OCI-LY3 (cell line): Measurements from ENCODE around the gene ZNF821.

Experiments
- H2AFZ ChIP-seq: fragments of 200-600, 300-600 bp; shearing (Covaris generic); 2 replicates; pipeline ENCODE4 v1.6.0; 2014; ENCODE audit warnings: antibody characterized with exemption, low read depth, low read length
- H3K27ac ChIP-seq: fragments of 200-600, 300-600 bp; sonication (generic); 2 replicates; pipeline ENCODE4 v1.5.1; 2014; ENCODE audit warnings: mild to moderate bottlenecking, low read length, moderate library complexity, mixed read lengths
- H3K27me3 ChIP-seq: fragments of 200-600, 300-600 bp; sonication (generic); 2 replicates; pipeline ENCODE4 v1.6.1; 2014; ENCODE audit warnings: low read depth, low read length, mixed read lengths
- H3K36me3 ChIP-seq: fragments of 200-600, 300-600 bp; sonication (generic); replicated peaks from 2 replicates; pipeline ENCODE3; 2014; ENCODE audit warnings: low read depth, low read length, mixed read lengths
- H3K4me1 ChIP-seq: fragments of 300-600, 200-600 bp; sonication (generic); 2 replicates; pipeline ENCODE4 v1.6.1; 2014; ENCODE audit warnings: low read length, mixed read lengths
- H3K4me2 ChIP-seq: fragments of 200-600, 300-600 bp; sonication (generic); 2 replicates; pipeline ENCODE4 v1.6.1; 2014; ENCODE audit warnings: low read length, mixed read lengths
- H3K4me3 ChIP-seq: fragments of 300-600, 200-600 bp; sonication (generic); 2 replicates; pipeline ENCODE4 v1.5.1; 2014; ENCODE audit warnings: antibody characterized with exemption, mild to moderate bottlenecking, low read length, moderate library complexity
- H3K79me2 ChIP-seq: fragments of 300-600, 200-600 bp; shearing (Covaris generic); 2 replicates; pipeline ENCODE4 v1.6.1; 2014; ENCODE audit warnings: mild to moderate bottlenecking, low read length, mixed read lengths
- H3K9ac ChIP-seq: fragments of 300-600, 200-600 bp; shearing (Covaris generic); 2 replicates; pipeline ENCODE4 v1.6.0; 2014; ENCODE audit warnings: mild to moderate bottlenecking, low read length, moderate library complexity
- H3K9me3 ChIP-seq: fragments of 200-600, 300-600 bp; shearing (Covaris generic); 2 replicates; pipeline ENCODE4 v1.6.1; 2014; ENCODE audit warnings: low read length, mixed read lengths; ENCODE audit not compliant: insufficient read depth
- H4K20me1 ChIP-seq: fragments of 200-600, 300-600 bp; sonication (generic); 2 replicates; pipeline ENCODE4 v1.6.1; 2016; ENCODE audit warnings: low read length, mixed read lengths; ENCODE audit not compliant: insufficient read depth
- CTCF ChIP-seq: fragments of 200-600, 300-600 bp; sonication (generic); IDR thresholded peaks from 2 replicates; pipeline ENCODE4 v1.5.1; 2014; ENCODE audit warnings: antibody characterized with exemption, low read length, low read depth
- EZH2phosphoT487 ChIP-seq: fragments of 200-600 bp; shearing (Covaris generic); IDR thresholded peaks from 2 replicates; pipeline ENCODE4 v1.6.1; 2018; ENCODE audit warnings: antibody characterized with exemption, mixed run types, low read depth

The ZNF821 gene

GRCh38 chr16:71865173-71865863, 18.7 kb downstream of the ZNF821 start:
- H3K9me3 ChIP-seq: no peaks in the 10 kb centered on the region
- peaks cover 58% of the 10 kb centered on the region for H3K36me3 ChIP-seq

GRCh38 chr16:71863995-71864394, 20.0 kb downstream of the ZNF821 start:
- Histone ChIP-seq H3K36me3 (peaks cover 60% of the 10 kb centered on the region), H3K4me2 (no peak overlapping the region), H3K9me3 (no peaks in the 10 kb centered on the region), H3K27ac (no peak overlapping the region), H3K9ac (no peak overlapping the region), H3K27me3 (no peaks in the 10 kb centered on the region), H3K79me2 (no peaks in the 10 kb centered on the region), H3K4me3 (no peak overlapping the region), H2AFZ (no peak overlapping the region), H3K4me1 (no peaks in the 10 kb centered on the region), H4K20me1 (peaks cover 16% of the 10 kb centered on the region; the same call in 1 of the 2 replicates)
- no peak for TF ChIP-seq EZH2phosphoT487
- TF ChIP-seq CTCF: no peak

More at GRCh38 chr16:71865173-71865863, 18.7 kb downstream of the ZNF821 start:
- Histone ChIP-seq H3K79me2 (no peaks in the 10 kb centered on the region), H3K27me3 (no peaks in the 10 kb centered on the region), H3K4me2 (no peak overlapping the region), H3K4me3 (no peak overlapping the region), H3K27ac (no peak overlapping the region), H2AFZ (no peak overlapping the region), H4K20me1 (peaks cover 16% of the 10 kb centered on the region), H3K4me1 (peaks cover 5% of the 10 kb centered on the region), H3K9ac (no peak overlapping the region)
- TF ChIP-seq CTCF (no peak), EZH2phosphoT487 (no peak)

- H2AFZ ChIP-seq: no peak overlapping the region
- no peak overlapping the region for H3K27ac ChIP-seq
- H3K27me3 ChIP-seq: no peaks in the 10 kb centered on the region
- H3K9ac ChIP-seq: no peak overlapping the region
- H3K9me3 ChIP-seq: no peaks in the 10 kb centered on the region
- peaks cover under 1% of the 10 kb centered on the region; the same call in 1 of the 2 replicates for H3K4me1 ChIP-seq
- H3K36me3 ChIP-seq: peaks cover 64% of the 10 kb centered on the region
- peaks cover 42% of the 10 kb centered on the region for H4K20me1 ChIP-seq
- H3K4me3 ChIP-seq: no peak overlapping the region
- no peak overlapping the region for H3K4me2 ChIP-seq
- H3K79me2 ChIP-seq: peaks cover 23% of the 10 kb centered on the region
- no peak for TF ChIP-seq CTCF
- no peak for TF ChIP-seq EZH2phosphoT487
These were observed 24.0 kb downstream of the ZNF821 start for GRCh38 chr16:71859762-71860521.

GRCh38 chr16:71855937-71856662, 27.9 kb downstream of the ZNF821 start:
- H3K4me1 ChIP-seq: peaks cover 38% of the 10 kb centered on the region
- no peak overlapping the region for H3K27ac ChIP-seq
- no peak overlapping the region for H3K9ac ChIP-seq
- peaks cover 46% of the 10 kb centered on the region for H3K79me2 ChIP-seq
- no peaks in the 10 kb centered on the region for H3K27me3 ChIP-seq
- peaks cover 55% of the 10 kb centered on the region for H4K20me1 ChIP-seq
- H3K9me3 ChIP-seq: no peaks in the 10 kb centered on the region
- H2AFZ ChIP-seq: no peak overlapping the region
- H3K4me2 ChIP-seq: no peak overlapping the region
- H3K36me3 ChIP-seq: peaks cover 64% of the 10 kb centered on the region
- no peak for TF ChIP-seq CTCF
- TF ChIP-seq EZH2phosphoT487: no peak
- H3K4me3 ChIP-seq: no peak overlapping the region
